Neural crest cell (in vitro differentiated cells): ENCODE data around the gene OR6N2. TPM values are rescaled to one million over a fixed set of nuclear protein-coding genes. Genes with fewer than 3 reads are reported as not detected.

Experiments used
- DNase-seq: peaks from one replicate; pipeline ENCODE4 v3.0.0; 2021; ENCODE audit warnings: low read depth, mixed read lengths, low spot score
- H3K27ac Mint-ChIP-seq: one replicate; pipeline ENCODE4 v1.8.0; 2021; ENCODE audit warnings: mild to moderate bottlenecking, mixed read lengths; ENCODE audit not compliant: unreplicated experiment
- H3K27me3 Mint-ChIP-seq: 2 replicates; pipeline ENCODE4 v1.8.0; 2021; ENCODE audit warnings: low read depth, mild to moderate bottlenecking, mixed read lengths
- H3K36me3 Mint-ChIP-seq: 2 replicates; pipeline ENCODE4 v1.8.0; 2021; ENCODE audit warnings: low read depth, mild to moderate bottlenecking, mixed read lengths
- H3K4me1 Mint-ChIP-seq: 2 replicates; pipeline ENCODE4 v1.8.0; 2021; ENCODE audit warnings: mixed read lengths
- H3K4me3 Mint-ChIP-seq: one replicate; pipeline ENCODE4 v1.8.0; 2021; ENCODE audit warnings: mild to moderate bottlenecking, mixed read lengths
- H3K9me3 Mint-ChIP-seq: 2 replicates; pipeline ENCODE4 v1.8.0; 2021; ENCODE audit warnings: mixed read lengths
- total RNA-seq: library from RNA; stranded (reverse); gene quantifications from 2 replicates; pipeline ENCODE4 v1.2.1, GENCODE V29; 2021
- TF ChIP-seq, protein P1 (sequence below): fragments of 200-600 bp; sonication (generic); conservative IDR thresholded peaks from 2 replicates; pipeline ENCODE4 v1.5.0; 2021; ENCODE audit warnings: antibody characterized with exemption, mild to moderate bottlenecking

The OR6N2 gene
- total RNA-seq, 1 donor from 2014 or later = not detected

DNA sequence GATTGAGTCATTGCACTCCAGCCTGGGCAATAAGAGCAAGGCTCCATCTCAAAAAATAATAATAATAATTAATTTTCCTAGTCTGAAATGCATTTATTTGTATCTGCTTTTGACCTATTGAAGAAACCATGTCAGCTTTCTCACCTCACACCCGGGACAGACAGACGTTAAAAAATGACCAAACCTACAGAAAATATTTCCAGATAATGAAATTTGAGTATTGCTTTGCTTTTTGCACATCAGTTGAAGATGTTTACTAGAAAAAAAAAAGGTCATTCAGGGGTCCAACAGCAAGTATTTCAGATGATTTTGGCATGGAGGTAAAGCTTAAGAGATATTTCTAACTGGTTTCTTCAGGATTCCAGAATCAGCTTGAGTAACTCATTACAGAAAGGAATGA is 26.6 kb downstream of the OR6N2 start, which contains the start of gene OR6K6:
Gene OR6K6, plus strand, starts transcription at position 301 of the 400 bp plus-strand sequence. CDS start 168 bp downstream, outside the sequence.
- Mint-ChIP-seq H3K9me3 (peaks cover 4% of the 10 kb centered on the region), H3K27me3 (peaks cover 8% of the 10 kb centered on the region), H3K4me1 (no peaks in the 10 kb centered on the region), H3K4me3 (no peak within 1 kb of the TSS), H3K27ac (no peak within 1 kb of the TSS), H3K36me3 (no peaks in the 10 kb centered on the region)
- TF ChIP-seq, protein P1, sequence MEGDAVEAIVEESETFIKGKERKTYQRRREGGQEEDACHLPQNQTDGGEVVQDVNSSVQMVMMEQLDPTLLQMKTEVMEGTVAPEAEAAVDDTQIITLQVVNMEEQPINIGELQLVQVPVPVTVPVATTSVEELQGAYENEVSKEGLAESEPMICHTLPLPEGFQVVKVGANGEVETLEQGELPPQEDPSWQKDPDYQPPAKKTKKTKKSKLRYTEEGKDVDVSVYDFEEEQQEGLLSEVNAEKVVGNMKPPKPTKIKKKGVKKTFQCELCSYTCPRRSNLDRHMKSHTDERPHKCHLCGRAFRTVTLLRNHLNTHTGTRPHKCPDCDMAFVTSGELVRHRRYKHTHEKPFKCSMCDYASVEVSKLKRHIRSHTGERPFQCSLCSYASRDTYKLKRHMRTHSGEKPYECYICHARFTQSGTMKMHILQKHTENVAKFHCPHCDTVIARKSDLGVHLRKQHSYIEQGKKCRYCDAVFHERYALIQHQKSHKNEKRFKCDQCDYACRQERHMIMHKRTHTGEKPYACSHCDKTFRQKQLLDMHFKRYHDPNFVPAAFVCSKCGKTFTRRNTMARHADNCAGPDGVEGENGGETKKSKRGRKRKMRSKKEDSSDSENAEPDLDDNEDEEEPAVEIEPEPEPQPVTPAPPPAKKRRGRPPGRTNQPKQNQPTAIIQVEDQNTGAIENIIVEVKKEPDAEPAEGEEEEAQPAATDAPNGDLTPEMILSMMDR = no peak
- no peak for DNase-seq

DNA sequence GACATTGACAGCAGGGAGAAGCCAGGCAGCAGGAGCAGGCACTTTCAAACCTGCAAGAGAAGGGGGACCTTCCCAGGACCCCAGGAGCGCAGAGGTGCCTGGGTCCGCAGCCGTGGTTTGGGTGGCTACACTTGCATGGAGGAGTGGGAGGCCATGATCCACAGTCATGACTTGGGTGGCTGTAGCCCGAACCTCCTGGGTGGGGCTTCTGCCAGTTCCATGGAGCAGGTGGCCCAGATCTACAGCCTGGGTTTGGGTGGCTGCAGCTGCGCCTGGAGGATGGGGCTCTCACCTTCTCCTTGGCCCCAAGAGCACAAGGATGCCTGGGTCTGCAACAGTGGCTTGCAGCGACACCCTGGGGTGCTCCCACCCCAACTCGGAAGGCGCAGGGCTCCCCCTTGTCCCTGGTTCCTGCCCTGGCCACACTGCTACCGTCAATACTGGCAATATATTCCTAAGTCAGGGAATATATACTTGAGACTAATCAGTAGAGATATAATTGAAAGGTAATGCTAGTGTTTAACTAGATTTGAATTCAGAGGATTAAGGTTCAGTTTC is 28.8 kb downstream of the OR6N2 start:
- H3K27ac Mint-ChIP-seq = no peak overlapping the region
- no peak overlapping the region for H3K4me3 Mint-ChIP-seq
- no peak for DNase-seq
- TF ChIP-seq, protein P1 = no peak
- no peaks in the 10 kb centered on the region for H3K9me3 Mint-ChIP-seq
- no peaks in the 10 kb centered on the region for H3K36me3 Mint-ChIP-seq
- H3K27me3 Mint-ChIP-seq = peaks cover 16% of the 10 kb centered on the region
- H3K4me1 Mint-ChIP-seq = no peaks in the 10 kb centered on the region

DNA sequence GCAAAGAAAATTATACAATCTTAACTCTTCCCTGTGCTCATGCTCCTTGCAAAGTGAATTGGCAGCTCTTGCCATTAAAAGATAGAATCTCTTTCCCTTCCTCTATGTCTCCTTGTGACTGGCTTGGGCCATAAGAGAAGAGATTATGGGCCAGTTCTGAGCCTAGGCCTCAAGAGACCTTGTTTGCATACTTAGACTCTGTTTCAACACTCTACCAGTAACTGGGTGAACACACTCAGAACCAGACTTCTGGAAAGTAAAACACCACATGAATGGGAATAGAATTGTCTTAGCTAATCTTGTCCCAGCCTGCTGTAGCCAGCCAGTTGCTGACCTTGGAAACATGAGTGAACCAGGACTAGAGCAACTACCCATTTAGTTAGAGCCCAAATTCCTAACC is 45.2 kb downstream of the OR6N2 start:
- H3K9me3 Mint-ChIP-seq = peaks cover 3% of the 10 kb centered on the region
- peaks cover 20% of the 10 kb centered on the region for H3K27me3 Mint-ChIP-seq
- DNase-seq = no peak
- no peak overlapping the region for H3K4me3 Mint-ChIP-seq
- H3K4me1 Mint-ChIP-seq = no peaks in the 10 kb centered on the region
- no peak overlapping the region for H3K27ac Mint-ChIP-seq
- TF ChIP-seq, protein P1 = no peak
- no peaks in the 10 kb centered on the region for H3K36me3 Mint-ChIP-seq

DNA sequence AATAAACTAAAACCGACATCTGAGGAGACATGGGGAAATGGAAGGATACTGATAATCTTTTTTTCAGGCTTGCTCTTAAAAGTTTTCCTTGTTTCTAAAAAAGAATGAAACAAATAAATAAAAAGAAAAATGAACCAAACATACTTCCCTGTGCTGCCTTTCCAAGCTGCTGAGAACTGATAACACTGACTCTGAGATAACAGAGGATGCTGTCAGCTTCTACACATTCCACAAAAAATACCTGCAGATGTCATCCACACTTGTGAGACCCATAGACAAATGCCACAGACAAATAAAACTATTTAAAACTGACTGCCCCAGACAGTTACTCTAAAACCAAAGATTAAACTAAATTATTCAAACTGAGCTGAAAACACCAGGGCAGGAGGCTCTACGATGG is 48.5 kb downstream of the OR6N2 start:
- Mint-ChIP-seq H3K4me1 (no peaks in the 10 kb centered on the region), H3K27me3 (peaks cover 24% of the 10 kb centered on the region), H3K27ac (no peak overlapping the region), H3K36me3 (no peaks in the 10 kb centered on the region), H3K4me3 (no peak overlapping the region), H3K9me3 (no peaks in the 10 kb centered on the region)
- TF ChIP-seq, protein P1 = no peak
- no peak for DNase-seq

DNA sequence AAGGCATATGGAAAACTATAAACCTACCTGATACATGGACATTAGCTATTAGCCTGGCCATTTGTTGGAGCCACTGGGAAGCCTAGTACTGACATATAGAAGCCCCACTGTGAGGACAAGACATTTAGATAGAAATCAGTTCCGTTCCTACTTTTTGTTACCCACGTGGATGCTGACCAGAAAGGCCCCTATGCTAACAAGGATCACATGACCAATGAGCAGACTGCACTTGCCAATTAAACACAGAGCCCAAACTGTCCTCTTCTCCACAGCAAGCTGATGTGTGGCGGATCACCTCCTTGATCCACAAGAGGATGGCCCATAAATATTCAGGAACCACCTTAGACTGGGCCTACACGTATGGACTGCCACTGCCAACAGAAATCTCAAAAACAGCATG is 49.3 kb downstream of the OR6N2 start:
- Mint-ChIP-seq H3K9me3 (no peaks in the 10 kb centered on the region), H3K27ac (no peak overlapping the region), H3K4me3 (no peak overlapping the region), H3K36me3 (no peaks in the 10 kb centered on the region), H3K27me3 (peaks cover 25% of the 10 kb centered on the region), H3K4me1 (no peaks in the 10 kb centered on the region)
- TF ChIP-seq, protein P1 = no peak
- DNase-seq = no peak
